ENCODE measurements around the gene IZUMO3. TPM values are rescaled to one million over a fixed set of nuclear protein-coding genes. Genes with fewer than 3 reads are reported as not detected.

The IZUMO3 gene
- total RNA-seq, 1 experiment from 2014 or later, result not detected

DNA sequence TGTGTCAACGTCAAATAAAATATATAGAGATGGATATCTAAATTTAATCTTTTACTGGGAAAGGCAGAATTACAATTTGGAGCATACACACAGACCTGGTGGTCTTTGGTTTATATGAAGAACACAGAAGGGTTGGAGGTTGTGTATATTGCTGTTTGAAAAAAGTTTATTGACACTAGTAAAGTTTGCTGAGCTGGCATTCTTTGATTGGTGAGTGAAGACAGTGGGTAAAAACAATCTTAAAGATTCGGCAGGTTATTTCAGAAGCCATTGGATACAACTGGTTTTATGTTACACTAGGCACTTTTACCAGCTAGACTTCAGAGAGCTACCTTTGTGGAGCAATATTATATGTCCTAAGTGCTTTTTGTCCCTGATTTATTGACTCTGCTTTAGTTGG lies 27.2 kb downstream of the IZUMO3 start:
- H3K27ac ChIP-seq (ENCODE audit: low read length), result no peak overlapping the region
- no peaks in the 10 kb centered on the region for H3K36me3 ChIP-seq (ENCODE audit: control insufficient read depth, insufficient read depth, low read length)
- TF ChIP-seq, protein P1, sequence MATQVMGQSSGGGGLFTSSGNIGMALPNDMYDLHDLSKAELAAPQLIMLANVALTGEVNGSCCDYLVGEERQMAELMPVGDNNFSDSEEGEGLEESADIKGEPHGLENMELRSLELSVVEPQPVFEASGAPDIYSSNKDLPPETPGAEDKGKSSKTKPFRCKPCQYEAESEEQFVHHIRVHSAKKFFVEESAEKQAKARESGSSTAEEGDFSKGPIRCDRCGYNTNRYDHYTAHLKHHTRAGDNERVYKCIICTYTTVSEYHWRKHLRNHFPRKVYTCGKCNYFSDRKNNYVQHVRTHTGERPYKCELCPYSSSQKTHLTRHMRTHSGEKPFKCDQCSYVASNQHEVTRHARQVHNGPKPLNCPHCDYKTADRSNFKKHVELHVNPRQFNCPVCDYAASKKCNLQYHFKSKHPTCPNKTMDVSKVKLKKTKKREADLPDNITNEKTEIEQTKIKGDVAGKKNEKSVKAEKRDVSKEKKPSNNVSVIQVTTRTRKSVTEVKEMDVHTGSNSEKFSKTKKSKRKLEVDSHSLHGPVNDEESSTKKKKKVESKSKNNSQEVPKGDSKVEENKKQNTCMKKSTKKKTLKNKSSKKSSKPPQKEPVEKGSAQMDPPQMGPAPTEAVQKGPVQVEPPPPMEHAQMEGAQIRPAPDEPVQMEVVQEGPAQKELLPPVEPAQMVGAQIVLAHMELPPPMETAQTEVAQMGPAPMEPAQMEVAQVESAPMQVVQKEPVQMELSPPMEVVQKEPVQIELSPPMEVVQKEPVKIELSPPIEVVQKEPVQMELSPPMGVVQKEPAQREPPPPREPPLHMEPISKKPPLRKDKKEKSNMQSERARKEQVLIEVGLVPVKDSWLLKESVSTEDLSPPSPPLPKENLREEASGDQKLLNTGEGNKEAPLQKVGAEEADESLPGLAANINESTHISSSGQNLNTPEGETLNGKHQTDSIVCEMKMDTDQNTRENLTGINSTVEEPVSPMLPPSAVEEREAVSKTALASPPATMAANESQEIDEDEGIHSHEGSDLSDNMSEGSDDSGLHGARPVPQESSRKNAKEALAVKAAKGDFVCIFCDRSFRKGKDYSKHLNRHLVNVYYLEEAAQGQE (IDR thresholded peaks at IDR 0.05; ENCODE audit: insufficient read depth in 1 of 2, low read depth in 2 of 2, low read length in 1 of 2), result no peak
- TF ChIP-seq POLR2AphosphoS5 (IDR thresholded peaks at IDR 0.05; ENCODE audit: low read depth, low read length) (no peak), TCF7L2 (IDR thresholded peaks at IDR 0.05; ENCODE audit: low read depth, low read length) (no peak), SIN3A (IDR thresholded peaks at IDR 0.05; ENCODE audit: borderline replicate concordance, insufficient read depth, low read depth, low read length) (no peak)
- TF ChIP-seq, protein P2, sequence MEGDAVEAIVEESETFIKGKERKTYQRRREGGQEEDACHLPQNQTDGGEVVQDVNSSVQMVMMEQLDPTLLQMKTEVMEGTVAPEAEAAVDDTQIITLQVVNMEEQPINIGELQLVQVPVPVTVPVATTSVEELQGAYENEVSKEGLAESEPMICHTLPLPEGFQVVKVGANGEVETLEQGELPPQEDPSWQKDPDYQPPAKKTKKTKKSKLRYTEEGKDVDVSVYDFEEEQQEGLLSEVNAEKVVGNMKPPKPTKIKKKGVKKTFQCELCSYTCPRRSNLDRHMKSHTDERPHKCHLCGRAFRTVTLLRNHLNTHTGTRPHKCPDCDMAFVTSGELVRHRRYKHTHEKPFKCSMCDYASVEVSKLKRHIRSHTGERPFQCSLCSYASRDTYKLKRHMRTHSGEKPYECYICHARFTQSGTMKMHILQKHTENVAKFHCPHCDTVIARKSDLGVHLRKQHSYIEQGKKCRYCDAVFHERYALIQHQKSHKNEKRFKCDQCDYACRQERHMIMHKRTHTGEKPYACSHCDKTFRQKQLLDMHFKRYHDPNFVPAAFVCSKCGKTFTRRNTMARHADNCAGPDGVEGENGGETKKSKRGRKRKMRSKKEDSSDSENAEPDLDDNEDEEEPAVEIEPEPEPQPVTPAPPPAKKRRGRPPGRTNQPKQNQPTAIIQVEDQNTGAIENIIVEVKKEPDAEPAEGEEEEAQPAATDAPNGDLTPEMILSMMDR (IDR thresholded peaks at IDR 0.05), result no peak
- intact Hi-C loops (cut with micrococcal nuclease; ENCODE audit: unreplicated experiment) (no loop called here), in situ Hi-C loops (cut with HindIII; ENCODE audit: low pct_unique_long_range_greater_than_20kb, low sequenced_read_pairs) (no loop called here)
- H3K9me3 ChIP-seq (ENCODE audit: control insufficient read depth, insufficient read depth, low read depth, low read length), result no peaks in the 10 kb centered on the region
- no peaks in the 10 kb centered on the region for H3K4me1 ChIP-seq (ENCODE audit: control insufficient read depth, insufficient read depth, low read length)
- ChIA-PET POLR2A (no interaction called here), CTCF (no interaction called here)
- DNase-seq (ENCODE audit: low read depth, low spot score) (no peak), ATAC-seq (no peak)
- no TSS peak for BruUV-seq (replicated peaks)
- no peaks in the 10 kb centered on the region for H3K27me3 ChIP-seq (ENCODE audit: control insufficient read depth, insufficient read depth, low read length)
- H3K4me3 ChIP-seq (ENCODE audit: low read depth in 2 of 2, low read length in 2 of 2), result no peak overlapping the region

DNA sequence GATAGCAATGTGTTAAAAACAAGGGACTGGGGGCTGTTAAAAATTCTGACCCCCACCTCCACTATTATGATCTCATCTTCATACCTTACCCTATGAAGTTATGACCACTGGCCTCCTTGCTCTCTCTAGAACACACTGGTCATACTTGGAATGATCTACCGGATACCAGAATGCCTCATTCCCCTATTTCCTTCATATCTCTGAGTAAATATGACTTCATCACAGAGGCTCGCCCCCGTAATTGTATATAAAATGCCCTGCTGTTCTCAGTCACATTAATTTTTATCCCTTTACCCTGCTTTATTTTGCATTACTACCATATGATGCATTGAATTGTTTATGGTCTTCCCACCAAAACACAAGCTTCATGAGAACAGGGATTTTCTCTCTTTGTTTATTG lies 29.2 kb downstream of the IZUMO3 start:
- no peak overlapping the region for H3K27ac ChIP-seq (ENCODE audit: low read length)
- H3K27me3 ChIP-seq (ENCODE audit: control insufficient read depth, insufficient read depth, low read length), result no peaks in the 10 kb centered on the region
- TF ChIP-seq, protein P1 (IDR thresholded peaks at IDR 0.05; ENCODE audit: insufficient read depth in 1 of 2, low read depth in 2 of 2, low read length in 1 of 2), result no peak
- TF ChIP-seq SIN3A (IDR thresholded peaks at IDR 0.05; ENCODE audit: borderline replicate concordance, insufficient read depth, low read depth, low read length) (no peak), POLR2AphosphoS5 (IDR thresholded peaks at IDR 0.05; ENCODE audit: low read depth, low read length) (no peak), TCF7L2 (IDR thresholded peaks at IDR 0.05; ENCODE audit: low read depth, low read length) (no peak)
- TF ChIP-seq, protein P2 (IDR thresholded peaks at IDR 0.05), result no peak
- no peaks in the 10 kb centered on the region for H3K36me3 ChIP-seq (ENCODE audit: control insufficient read depth, insufficient read depth, low read length)
- POLR2A ChIA-PET, result no interaction called here
- no peak overlapping the region for H3K4me3 ChIP-seq (ENCODE audit: low read depth in 2 of 2, low read length in 2 of 2)
- BruUV-seq (replicated peaks), result no TSS peak
- H3K9me3 ChIP-seq (ENCODE audit: control insufficient read depth, insufficient read depth, low read depth, low read length), result no peaks in the 10 kb centered on the region
- CTCF ChIA-PET, result no interaction called here
- in situ Hi-C loops (cut with HindIII; ENCODE audit: low pct_unique_long_range_greater_than_20kb, low sequenced_read_pairs) (no loop called here), intact Hi-C loops (cut with micrococcal nuclease; ENCODE audit: unreplicated experiment) (no loop called here)
- H3K4me1 ChIP-seq (ENCODE audit: control insufficient read depth, insufficient read depth, low read length), result no peaks in the 10 kb centered on the region
- ATAC-seq, result no peak
- DNase-seq (ENCODE audit: low read depth, low spot score), result no peak

Measured in Panc1 (cell line).